HEK293 (cell line): ENCODE measurements around the gene DLD.
"Not testable (repeated sequence)": the region's sequence is repeated elsewhere in the genome, so short reads cannot be mapped to it uniquely, and the experiment has no call there.

Source experiments
- CTCF ChIP-seq: fragments of 450-650 bp; formaldehyde crosslinking; IDR thresholded peaks from 2 replicates; pipeline ENCODE4 v1.5.1; 2016; ENCODE audit warnings: missing biosample characterization, missing genetic modification characterization
- GLI4 ChIP-seq: fragments of 450-650 bp; formaldehyde crosslinking; IDR thresholded peaks from 2 replicates; pipeline ENCODE4 v1.5.1; 2016; ENCODE audit warnings: missing biosample characterization, missing genetic modification characterization
- OVOL3 ChIP-seq: fragments of 450-650 bp; formaldehyde crosslinking; IDR thresholded peaks from 2 replicates; pipeline ENCODE4 v1.5.1; 2016; ENCODE audit warnings: missing biosample characterization, missing genetic modification characterization
- PATZ1 ChIP-seq: fragments of 450-650 bp; formaldehyde crosslinking; IDR thresholded peaks from 2 replicates; pipeline ENCODE4 v1.5.1; 2016; ENCODE audit warnings: missing biosample characterization, missing genetic modification characterization
- PRDM4 ChIP-seq: fragments of 450-650 bp; formaldehyde crosslinking; IDR thresholded peaks from 2 replicates; pipeline ENCODE4 v1.5.1; 2017; ENCODE audit warnings: missing biosample characterization, missing genetic modification characterization
- ZBTB10 ChIP-seq: fragments of 450-650 bp; formaldehyde crosslinking; IDR thresholded peaks from 2 replicates; pipeline ENCODE4 v1.5.1; 2016; ENCODE audit warnings: missing biosample characterization, missing genetic modification characterization
- ZNF274 ChIP-seq, 2 experiments: fragments of 200-500 bp in 1 of 2; fragments of 450-650 bp in 1 of 2; sonication (Bioruptor generic) in 1 of 2; formaldehyde crosslinking in 1 of 2; IDR thresholded peaks; 2 replicates each; pipeline versions ENCODE4 v1.5.1 to v1.6.1; 2014 to 2016; ENCODE audit warnings: borderline replicate concordance in 1 of 2, inconsistent platforms in 1 of 2, low read length in 1 of 2, missing biosample characterization in 1 of 2, missing genetic modification characterization in 1 of 2
- ZNF350 ChIP-seq: fragments of 450-650 bp; formaldehyde crosslinking; IDR thresholded peaks from 2 replicates; pipeline ENCODE4 v1.5.0; 2017; ENCODE audit warnings: missing biosample characterization, mild to moderate bottlenecking, missing genetic modification characterization
- ZNF398 ChIP-seq: fragments of 450-650 bp; formaldehyde crosslinking; IDR thresholded peaks from 2 replicates; pipeline ENCODE4 v1.5.1; 2017; ENCODE audit warnings: missing biosample characterization, missing genetic modification characterization
- ZNF449 ChIP-seq: fragments of 450-650 bp; formaldehyde crosslinking; IDR thresholded peaks from 2 replicates; pipeline ENCODE4 v1.5.1; 2017; ENCODE audit warnings: missing biosample characterization, mild to moderate bottlenecking, missing genetic modification characterization, moderate library complexity
- ZNF626 ChIP-seq: fragments of 450-650 bp; sonication (Bioruptor Pico); formaldehyde crosslinking; IDR thresholded peaks from 2 replicates; pipeline ENCODE4 v1.5.1; 2018; ENCODE audit warnings: missing biosample characterization, missing genetic modification characterization, inconsistent platforms

GRCh38 chr7:107887827-107888226 lies 3.2 kb upstream of the DLD start:
- not testable (repeated sequence) for TF ChIP-seq ZNF398 (tag by site-specific recombination); CTCF; ZBTB10; PATZ1; OVOL3 (tag by site-specific recombination); PRDM4 (tag by site-specific recombination); ZNF274 (IDR thresholded peaks at IDR 0.05; ENCODE audit: low read length); ZNF274 (tag by site-specific recombination; IDR thresholded peaks at IDR 0.05; ENCODE audit: borderline replicate concordance); ZNF626 (tag by site-specific recombination); ZNF449; GLI4; ZNF350
